NT2/D1 (cell line): ENCODE results near the gene HOXC13.

ENCODE experiments used
- SUZ12 ChIP-seq: IDR thresholded peaks from 2 replicates; pipeline ENCODE4 v1.6.1; 2011; ENCODE audit not compliant: insufficient read length, insufficient read depth; ENCODE audit errors: extremely low read depth
- YY1 ChIP-seq: IDR thresholded peaks from 2 replicates; pipeline ENCODE4 v1.6.1; 2011; ENCODE audit not compliant: insufficient read length, insufficient read depth
- ZNF274 ChIP-seq: IDR thresholded peaks from 2 replicates; pipeline ENCODE4 v1.6.1; 2011; ENCODE audit warnings: mild to moderate bottlenecking, low read depth, low read length

DNA sequence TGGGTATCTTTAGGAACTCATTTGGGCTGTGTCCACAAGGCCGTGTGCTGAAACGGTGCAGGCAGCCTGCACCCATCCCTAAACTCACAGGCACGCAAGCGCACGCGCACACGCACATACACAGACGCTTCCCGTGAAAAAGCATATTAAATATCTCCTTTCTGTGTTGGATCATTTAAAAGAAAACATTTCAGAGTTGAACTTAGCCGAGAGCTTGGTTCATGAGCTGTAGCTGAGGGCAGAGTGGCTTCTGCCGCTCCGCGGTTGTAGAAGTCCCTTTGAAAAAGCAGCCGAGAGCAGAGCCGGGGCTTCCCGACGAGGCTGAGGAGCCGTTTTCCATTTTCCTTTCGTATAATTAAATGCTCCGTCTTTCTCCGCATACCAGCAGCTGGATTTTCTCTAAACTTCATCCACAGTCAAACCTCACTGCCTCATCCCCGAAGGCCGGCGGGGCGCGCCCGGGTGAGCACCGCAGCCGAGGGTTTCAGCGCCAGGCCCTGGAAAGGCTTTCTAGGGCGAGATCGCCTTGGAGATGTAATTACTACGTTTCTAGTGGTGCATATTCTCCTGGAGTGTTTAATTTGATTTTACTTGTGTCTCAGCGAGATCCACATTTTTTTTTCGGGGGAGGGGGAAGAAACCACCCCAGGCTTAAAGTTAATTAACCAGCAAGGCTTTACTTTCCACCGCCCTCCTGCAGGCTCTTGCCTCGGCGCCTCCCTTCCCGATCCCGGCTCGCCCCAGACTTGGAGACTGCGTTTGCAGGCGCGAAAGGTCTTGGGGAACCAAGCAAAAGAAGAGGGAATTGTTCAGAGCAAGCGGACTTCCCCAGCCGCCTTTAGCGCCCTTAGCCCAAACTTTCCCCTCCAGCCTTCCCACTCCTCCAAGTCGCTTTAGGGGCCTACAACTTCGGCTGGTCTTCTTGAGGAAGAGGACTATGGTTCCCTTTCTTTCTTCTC lies 3.0 kb upstream of the HOXC13 start:
- TF ChIP-seq SUZ12: no peak
- TF ChIP-seq YY1: no peak
- no peak for TF ChIP-seq ZNF274
